GM12873 (cell line): ENCODE results near the gene CRKL.

ENCODE experiments used
- TF ChIP-seq, protein P1 (sequence below): IDR thresholded peaks from 2 replicates; pipeline ENCODE4 v1.5.1; 2012; ENCODE audit warnings: low read depth, mild to moderate bottlenecking, moderate library complexity, low read length, control low read depth; ENCODE audit not compliant: insufficient read depth; ENCODE audit errors: missing control alignments

The CRKL gene

DNA sequence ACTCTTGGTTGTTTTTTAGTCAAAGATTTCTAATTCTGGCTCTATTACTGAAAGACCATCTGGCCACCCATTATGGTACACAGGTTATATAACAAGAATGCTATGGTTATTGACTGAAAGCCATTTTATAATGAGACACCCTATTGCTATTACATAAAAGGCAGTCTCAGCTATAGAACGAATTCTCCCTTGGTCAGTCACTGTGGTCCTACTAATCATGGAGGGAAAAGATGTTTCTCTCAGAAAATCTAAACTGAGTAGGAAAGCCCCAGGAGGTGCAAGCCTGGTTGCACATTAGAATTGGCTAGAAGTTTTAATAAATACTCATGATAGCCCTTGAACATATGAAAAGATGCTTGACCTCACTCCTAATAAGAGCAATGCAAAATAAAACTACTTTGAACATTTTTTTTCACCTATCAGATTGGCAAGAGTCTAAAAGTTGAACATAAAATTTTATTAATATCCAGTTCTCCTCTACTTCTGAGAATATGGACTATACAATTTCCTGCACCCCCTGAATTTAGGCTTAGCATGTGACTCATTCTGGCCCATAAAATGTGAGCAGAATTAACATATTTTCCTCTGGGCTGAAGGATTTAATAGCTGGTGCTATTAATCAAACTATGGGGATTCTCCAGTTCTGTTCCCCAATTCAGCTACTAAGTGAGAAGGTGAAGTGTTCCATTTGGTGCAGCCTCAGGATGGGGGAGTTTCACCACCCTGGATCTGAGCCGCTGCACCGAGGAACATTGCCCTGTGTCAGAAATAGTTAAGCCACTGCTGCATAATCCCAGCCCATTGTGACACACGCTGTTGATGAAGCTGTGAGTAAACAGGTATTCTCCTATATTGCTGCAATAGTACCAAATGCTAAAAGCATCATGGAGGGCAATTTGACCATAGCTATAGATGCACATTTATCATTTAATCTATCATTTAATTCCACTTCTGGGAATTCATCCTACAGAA, 11.5 kb upstream of the CRKL start:
- TF ChIP-seq, protein P1, sequence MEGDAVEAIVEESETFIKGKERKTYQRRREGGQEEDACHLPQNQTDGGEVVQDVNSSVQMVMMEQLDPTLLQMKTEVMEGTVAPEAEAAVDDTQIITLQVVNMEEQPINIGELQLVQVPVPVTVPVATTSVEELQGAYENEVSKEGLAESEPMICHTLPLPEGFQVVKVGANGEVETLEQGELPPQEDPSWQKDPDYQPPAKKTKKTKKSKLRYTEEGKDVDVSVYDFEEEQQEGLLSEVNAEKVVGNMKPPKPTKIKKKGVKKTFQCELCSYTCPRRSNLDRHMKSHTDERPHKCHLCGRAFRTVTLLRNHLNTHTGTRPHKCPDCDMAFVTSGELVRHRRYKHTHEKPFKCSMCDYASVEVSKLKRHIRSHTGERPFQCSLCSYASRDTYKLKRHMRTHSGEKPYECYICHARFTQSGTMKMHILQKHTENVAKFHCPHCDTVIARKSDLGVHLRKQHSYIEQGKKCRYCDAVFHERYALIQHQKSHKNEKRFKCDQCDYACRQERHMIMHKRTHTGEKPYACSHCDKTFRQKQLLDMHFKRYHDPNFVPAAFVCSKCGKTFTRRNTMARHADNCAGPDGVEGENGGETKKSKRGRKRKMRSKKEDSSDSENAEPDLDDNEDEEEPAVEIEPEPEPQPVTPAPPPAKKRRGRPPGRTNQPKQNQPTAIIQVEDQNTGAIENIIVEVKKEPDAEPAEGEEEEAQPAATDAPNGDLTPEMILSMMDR: no peak

DNA sequence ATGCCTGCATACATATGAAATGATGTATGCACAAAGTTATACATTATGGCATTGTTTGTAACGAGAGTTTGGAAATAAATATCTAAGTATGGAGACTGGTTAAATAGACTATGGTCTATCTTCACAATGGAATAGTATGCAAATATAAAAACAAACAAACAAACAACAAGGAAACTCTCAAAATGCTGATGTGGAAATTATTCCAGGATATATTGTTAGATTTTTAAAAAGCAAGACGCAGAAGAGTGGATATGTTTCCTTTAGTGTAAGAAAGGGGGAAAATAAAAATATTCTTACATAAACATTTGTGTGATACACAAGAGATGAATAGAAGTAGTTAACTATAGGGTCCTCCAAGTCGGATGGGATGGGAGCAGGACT, 10.8 kb upstream of the CRKL start:
- TF ChIP-seq, protein P1: no peak

DNA sequence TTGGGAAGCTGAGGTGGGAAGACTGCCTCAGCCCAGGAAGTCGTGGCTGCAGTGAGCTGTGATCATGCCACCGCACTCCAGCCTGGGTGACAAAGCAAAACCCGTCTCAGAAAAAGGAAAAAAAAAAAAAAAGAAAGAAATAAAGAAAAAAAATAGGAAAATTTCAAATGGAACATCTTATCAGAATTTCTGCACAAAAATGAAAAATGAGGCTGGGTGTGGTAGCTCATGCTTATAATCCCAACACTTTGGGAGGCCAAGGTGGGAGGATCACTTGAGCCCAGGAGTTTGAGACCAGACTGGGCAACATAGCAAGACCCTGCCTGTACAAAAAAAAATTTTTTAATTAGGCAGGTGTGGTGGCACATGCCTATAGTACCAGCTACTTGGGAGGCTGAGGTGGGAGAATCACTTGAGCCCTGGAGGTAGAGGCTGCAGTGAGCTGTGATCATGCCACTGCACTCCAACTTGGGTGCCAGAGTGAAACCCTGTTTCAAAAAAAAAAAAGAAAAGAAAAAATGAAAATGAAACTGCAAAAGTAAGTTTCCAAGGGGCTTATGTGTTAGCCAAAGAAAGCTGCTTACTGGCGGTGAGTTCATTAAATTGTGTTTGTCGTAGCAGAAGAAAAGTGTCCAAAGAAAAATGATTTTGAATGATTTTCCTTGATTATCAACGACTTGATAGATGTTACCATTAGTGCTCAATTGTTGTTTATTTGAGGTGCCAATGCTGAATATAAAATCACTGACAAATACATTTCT, 7.5 kb upstream of the CRKL start:
- TF ChIP-seq, protein P1: no peak

DNA sequence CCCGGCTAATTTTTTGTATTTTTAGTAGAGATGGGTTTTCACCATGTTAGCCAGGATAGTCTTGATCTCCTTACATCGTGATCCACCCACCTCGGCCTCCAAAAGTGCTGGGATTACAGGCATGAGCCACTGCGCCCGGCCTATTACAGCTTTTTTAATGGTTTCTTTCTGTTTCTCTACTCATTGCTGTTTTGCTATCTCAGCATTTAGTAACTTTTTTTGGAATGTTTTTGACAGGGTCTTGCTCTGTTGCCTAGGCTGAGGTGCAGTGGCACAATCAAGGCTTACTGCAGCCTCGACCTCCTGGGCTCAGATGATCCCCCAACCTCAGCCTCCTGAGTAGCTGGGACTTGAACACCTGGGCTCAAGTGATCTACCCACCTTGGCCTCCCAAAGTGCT, 4.7 kb upstream of the CRKL start:
- TF ChIP-seq, protein P1: no peak

DNA sequence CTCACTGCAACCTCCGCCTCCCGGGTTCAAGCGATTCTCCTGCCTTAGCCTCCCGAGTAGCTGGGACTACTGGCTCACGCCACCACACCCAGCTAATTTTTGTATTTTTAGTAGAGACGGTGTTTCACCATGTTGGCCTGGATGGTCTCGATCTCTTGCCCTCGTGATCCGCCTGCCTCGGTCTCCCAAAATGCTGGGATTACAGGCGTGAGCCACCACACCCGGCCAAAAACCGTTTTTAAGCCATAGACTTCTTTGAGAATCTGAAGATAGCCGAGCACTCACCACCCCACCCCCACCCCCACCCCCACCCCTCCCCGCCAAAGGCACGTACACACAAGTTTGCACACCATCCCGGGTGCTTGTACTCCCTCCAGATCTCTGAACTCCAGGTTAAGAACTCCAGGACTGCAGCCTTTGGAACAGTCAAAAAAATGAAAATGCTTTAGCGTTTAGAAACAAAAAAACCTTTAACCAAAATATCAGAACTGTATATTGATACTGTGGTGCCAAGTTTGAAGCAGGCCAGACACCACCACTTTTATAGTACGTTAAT, 1.5 kb downstream of the CRKL start:
- TF ChIP-seq, protein P1: no peak

DNA sequence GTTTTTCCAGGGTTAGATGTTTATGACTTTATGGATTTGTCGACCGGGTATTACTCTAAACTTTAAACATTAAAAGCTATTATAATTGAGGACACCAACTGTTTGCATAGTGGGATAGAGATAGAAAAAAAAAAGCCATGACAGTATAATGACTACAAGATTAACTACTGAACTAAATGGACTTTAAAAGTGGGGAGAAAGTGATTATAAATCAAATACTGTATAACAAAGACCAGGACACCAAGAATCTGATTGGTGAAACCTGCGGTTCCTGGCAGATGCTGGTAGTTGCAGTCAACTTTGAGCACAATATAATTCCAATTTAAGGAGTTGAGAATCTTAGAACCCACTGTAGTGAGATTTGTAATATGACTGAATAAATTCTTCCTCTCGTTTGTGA, 2.5 kb downstream of the CRKL start:
- TF ChIP-seq, protein P1: no peak

DNA sequence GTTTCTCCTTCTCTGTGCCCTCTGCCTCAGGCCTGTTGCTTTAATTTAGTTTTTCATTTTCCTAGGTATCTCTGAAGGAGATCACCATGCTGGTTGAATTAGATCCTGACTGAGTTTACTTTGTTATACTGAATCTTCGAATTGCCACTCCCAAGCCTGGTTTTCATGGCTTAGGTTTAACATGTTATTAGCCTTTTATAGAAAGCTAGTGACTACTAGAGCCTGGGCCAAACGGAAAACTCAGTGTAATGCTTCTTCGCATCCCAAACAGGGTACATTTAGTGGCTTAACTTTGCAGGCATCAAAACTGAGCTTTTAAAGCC, 3.6 kb downstream of the CRKL start:
- TF ChIP-seq, protein P1: no peak
